Peyer's patch (tissue), 4 donors: ENCODE measurements around the gene RANBP1. TPM values are rescaled to one million over a fixed set of nuclear protein-coding genes. Genes with fewer than 3 reads are reported as not detected.

Source experiments
- DNase-seq, 3 donors: peaks; one replicate each; pipeline ENCODE4 v3.0.0-alpha.2; 2017 to 2019
- H3K27ac ChIP-seq, 4 donors: fragments of 200-600 bp; sonication (generic); one replicate each; pipeline ENCODE4 v1.5.1; 2016 to 2019
- H3K27me3 ChIP-seq, 2 donors: fragments of 200-600 bp; sonication (generic); one replicate each; pipeline ENCODE4 v1.5.1; 2019
- H3K36me3 ChIP-seq, 3 donors: fragments of 200-600 bp; sonication (generic); one replicate each; pipeline ENCODE4 v1.5.1; 2016 to 2019
- H3K4me1 ChIP-seq, 4 donors: fragments of 200-600 bp; sonication (generic); one replicate each; pipeline ENCODE4 v1.5.1; 2016 to 2019
- H3K4me3 ChIP-seq, 4 donors: fragments of 200-600 bp; sonication (generic); 1 replicate in 3 of 4; 2 replicates in 1 of 4; pipeline ENCODE4 v1.5.1; 2016 to 2019; ENCODE audit warnings: mild to moderate bottlenecking in 1 of 4
- H3K9me3 ChIP-seq, 4 donors: fragments of 200-600 bp; sonication (generic); one replicate each; pipeline ENCODE4 v1.5.1; 2016 to 2019; ENCODE audit warnings: mild to moderate bottlenecking in 1 of 4
- CTCF ChIP-seq, 6 experiments: fragments of 450-650 bp in 4 of 6; fragments of 200-600 bp in 2 of 6; sonication (generic) in 1 of 6; IDR thresholded peaks; one replicate each; pipeline ENCODE4 v1.5.1; 2017 to 2019; ENCODE audit warnings: antibody characterized with exemption in 6 of 6, mild to moderate bottlenecking in 3 of 6, moderate library complexity in 1 of 6
- POLR2A ChIP-seq, 2 donors: fragments of 450-650 bp; IDR thresholded peaks; one replicate each; pipeline ENCODE4 v1.5.1; 2017; ENCODE audit warnings: antibody characterized with exemption in 2 of 2, mild to moderate bottlenecking in 2 of 2, moderate library complexity in 2 of 2
- total RNA-seq, 4 donors: library from RNA; depleted of rRNA; stranded (reverse); fragments of >200 nt; gene quantifications; one replicate each; pipeline ENCODE4 v1.1.0, GENCODE V29; 2016

RANBP1 gene
- total RNA-seq, 4 donors from 2014 or later, result 103 to 203 (median 163) TPM

- H3K36me3 ChIP-seq, result peaks cover 0 to 100% (median 0%) of the 10 kb centered on the region in 3 donors
- H3K27me3 ChIP-seq, result no peaks in the 10 kb centered on the region
- no peaks in the 10 kb centered on the region for H3K9me3 ChIP-seq
- H3K4me3 ChIP-seq, result no peak overlapping the region
- H3K27ac ChIP-seq, result no peak overlapping the region
- DNase-seq, result no peak
- H3K4me1 ChIP-seq, result no peaks in the 10 kb centered on the region
- TF ChIP-seq CTCF (IDR thresholded peaks at IDR 0.05), result no peak
- TF ChIP-seq POLR2A (IDR thresholded peaks at IDR 0.05), result no peak
These were observed 24.0 kb upstream of the RANBP1 start for GRCh38 chr22:20091690-20092476.

- H3K36me3 ChIP-seq, result peaks cover 0 to 100% (median 0%) of the 10 kb centered on the region in 3 donors
These were observed 23.4 kb upstream of the RANBP1 start for GRCh38 chr22:20092477-20092854.

GRCh38 chr22:20093418-20094196 lies 22.3 kb upstream of the RANBP1 start:
- no peak for TF ChIP-seq POLR2A (IDR thresholded peaks at IDR 0.05)
- TF ChIP-seq CTCF (IDR thresholded peaks at IDR 0.05), result no peak
- DNase-seq, result peak in 1 of 3 donors; percentile 26
- Histone ChIP-seq H3K4me3 (no peak overlapping the region), H3K36me3 (peaks cover 0 to 99% (median 0%) of the 10 kb centered on the region in 3 donors), H3K9me3 (no peaks in the 10 kb centered on the region), H3K4me1 (no peaks in the 10 kb centered on the region), H3K27ac (no peak overlapping the region), H3K27me3 (no peaks in the 10 kb centered on the region)

More at GRCh38 chr22:20092477-20092854, 23.4 kb upstream of the RANBP1 start:
- TF ChIP-seq POLR2A (IDR thresholded peaks at IDR 0.05) (no peak), CTCF (IDR thresholded peaks at IDR 0.05) (no peak)
- Histone ChIP-seq H3K27me3 (no peaks in the 10 kb centered on the region), H3K27ac (no peak overlapping the region), H3K9me3 (no peaks in the 10 kb centered on the region), H3K4me1 (no peaks in the 10 kb centered on the region), H3K4me3 (no peak overlapping the region)
- DNase-seq, result no peak

- Histone ChIP-seq H3K9me3 (no peaks in the 10 kb centered on the region), H3K4me1 (no peaks in the 10 kb centered on the region), H3K27ac (no peak overlapping the region), H3K27me3 (no peaks in the 10 kb centered on the region), H3K4me3 (no peak overlapping the region), H3K36me3 (peaks cover 0 to 99% (median 0%) of the 10 kb centered on the region in 3 donors)
- DNase-seq, result peak in 1 of 3 donors; percentile 35
- TF ChIP-seq CTCF (IDR thresholded peaks at IDR 0.05), result no peak
- TF ChIP-seq POLR2A (IDR thresholded peaks at IDR 0.05), result no peak
These were observed 21.6 kb upstream of the RANBP1 start for GRCh38 chr22:20094197-20094807.

- no peak overlapping the region for H3K4me3 ChIP-seq
- no peaks in the 10 kb centered on the region for H3K4me1 ChIP-seq
- no peaks in the 10 kb centered on the region for H3K27me3 ChIP-seq
- H3K27ac ChIP-seq, result no peak overlapping the region
- no peaks in the 10 kb centered on the region for H3K9me3 ChIP-seq
- H3K36me3 ChIP-seq, result peaks cover 0 to 99% (median 0%) of the 10 kb centered on the region in 3 donors
- TF ChIP-seq CTCF (IDR thresholded peaks at IDR 0.05) (no peak), POLR2A (IDR thresholded peaks at IDR 0.05) (no peak)
- no peak for DNase-seq
These were observed 20.4 kb upstream of the RANBP1 start for GRCh38 chr22:20095521-20095920.
